8988T (cell line): ENCODE data around the gene FXYD2.

Experiments
- DNase-seq: peaks from one replicate; pipeline ENCODE4 v3.0.0; 2011

The FXYD2 gene

GRCh38 chr11:117857734-117858414, 33.3 kb upstream of the FXYD2 start:
- no peak for DNase-seq

- DNase-seq = no peak
These were observed 31.5 kb upstream of the FXYD2 start for GRCh38 chr11:117855912-117856651.

- no peak for DNase-seq
These were observed 30.8 kb upstream of the FXYD2 start for GRCh38 chr11:117855186-117855845.

- DNase-seq = no peak
These were observed 27.8 kb upstream of the FXYD2 start for GRCh38 chr11:117852309-117852708.

- no peak for DNase-seq
These were observed 27.3 kb upstream of the FXYD2 start for GRCh38 chr11:117851852-117852251.

DNA sequence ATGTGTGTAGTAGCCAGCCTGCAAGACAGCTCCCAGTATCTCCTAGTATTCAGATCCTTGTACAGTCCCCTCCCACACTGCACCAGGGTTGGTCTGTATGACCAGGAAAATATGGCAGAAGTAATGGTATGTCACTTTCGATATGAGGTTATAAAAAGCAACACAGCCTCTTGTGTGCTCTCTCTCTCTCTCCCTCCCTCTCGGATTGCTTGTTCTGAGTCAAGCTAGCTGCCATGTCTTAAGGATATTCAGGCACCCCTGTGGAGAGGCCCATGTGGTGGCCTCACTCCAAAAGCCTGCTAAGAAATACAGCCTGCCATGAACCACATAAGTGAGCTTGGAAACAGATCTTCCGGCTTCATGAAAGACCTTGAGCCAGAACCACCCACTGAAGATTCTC, 26.6 kb upstream of the FXYD2 start:
- DNase-seq = no peak

- no peak for DNase-seq
These were observed 25.4 kb upstream of the FXYD2 start for GRCh38 chr11:117849781-117850414.

- DNase-seq = no peak
These were observed 19.3 kb upstream of the FXYD2 start for GRCh38 chr11:117843666-117844484.

DNA sequence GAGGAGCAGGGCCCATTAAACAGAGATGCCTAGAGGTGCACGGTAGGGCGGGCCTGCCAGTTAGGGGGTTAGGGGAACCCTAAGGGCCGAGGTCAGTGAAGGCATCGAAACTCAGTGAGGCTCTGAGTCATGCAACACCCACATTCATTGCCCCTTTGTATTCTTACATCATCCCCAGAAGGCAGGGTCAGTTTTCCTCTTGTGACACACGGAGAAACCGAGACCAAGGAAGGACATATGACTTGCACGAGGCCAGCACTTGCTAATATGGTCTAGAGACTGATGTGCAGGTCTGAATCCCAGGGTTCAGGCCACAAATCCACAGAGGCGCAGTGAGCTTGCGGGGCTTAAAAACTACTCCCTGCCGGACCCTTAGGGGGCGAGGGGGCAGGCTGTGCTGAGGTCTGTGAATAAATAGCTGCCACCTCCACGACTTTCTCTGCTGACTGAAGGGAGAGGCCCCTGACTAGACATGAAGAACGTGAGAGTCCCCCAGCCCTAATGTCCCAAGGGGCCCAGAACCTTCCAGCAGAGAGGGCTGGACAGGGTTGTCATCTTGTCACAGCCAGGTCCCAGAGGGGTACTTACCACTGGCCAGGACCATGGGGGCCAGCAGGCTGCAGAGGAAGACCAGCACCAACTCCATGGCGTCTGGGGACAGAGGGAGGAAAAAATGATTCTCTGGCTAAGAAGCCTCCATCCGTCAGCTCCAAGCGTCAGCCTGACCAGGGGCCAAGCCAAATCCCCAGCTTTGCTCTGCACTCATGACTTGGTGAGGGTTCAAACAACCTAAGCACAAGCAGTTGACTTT, 17.8 kb upstream of the FXYD2 start:
- no peak for DNase-seq

DNA sequence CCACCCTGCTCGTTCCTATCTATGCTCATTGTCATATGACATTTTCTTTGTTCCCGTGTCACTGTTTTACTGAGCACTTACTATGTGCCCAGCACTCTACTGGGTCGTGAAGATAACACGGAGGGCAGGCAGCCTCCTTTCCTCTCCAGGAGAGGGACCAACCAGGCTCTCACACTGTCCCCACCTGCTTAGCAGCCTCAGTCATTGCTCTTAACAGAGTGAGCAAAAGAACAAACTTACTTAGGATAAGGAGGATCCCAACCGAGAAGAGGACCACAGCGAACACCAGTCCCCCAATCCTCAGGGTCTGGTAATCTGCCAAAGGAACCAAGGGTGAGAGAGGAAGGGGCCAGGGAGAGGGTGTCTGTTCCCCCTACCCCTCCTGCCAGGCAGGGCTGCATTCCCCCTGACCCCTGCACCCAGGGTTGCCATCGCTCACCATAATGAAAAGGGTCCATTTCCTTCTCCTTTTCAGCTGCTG, 17.0 kb upstream of the FXYD2 start:
- DNase-seq = no peak

- DNase-seq = no peak
These were observed 16.5 kb upstream of the FXYD2 start for GRCh38 chr11:117840881-117841550.

- DNase-seq = no peak
These were observed 15.6 kb upstream of the FXYD2 start for GRCh38 chr11:117839936-117840813.

DNA sequence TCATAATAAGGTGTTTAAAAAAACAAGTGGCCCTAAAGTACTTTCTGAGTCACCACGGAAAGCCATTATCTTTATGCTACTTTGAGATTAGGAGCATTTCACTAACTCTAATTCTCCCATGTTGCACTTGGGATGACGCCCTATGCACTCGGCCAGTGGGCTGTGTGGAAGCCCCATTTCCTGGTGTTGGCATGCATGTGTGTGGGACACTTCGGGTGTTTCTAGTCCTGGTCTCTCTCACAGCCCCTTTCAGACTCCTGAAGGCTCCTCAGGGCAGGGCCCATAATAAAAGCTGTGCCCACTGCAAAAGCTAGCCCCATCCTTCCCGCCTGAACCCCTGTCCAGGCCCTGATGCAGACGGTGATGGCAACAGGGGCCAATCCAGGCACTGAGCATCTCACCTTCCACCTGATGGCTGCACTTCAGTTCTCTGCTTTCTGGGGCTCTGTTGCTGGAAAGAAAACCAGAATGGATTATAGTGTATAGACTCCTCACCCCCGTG, 14.9 kb upstream of the FXYD2 start:
- DNase-seq = no peak

GRCh38 chr11:117838901-117839300, 14.4 kb upstream of the FXYD2 start:
- DNase-seq = no peak

DNA sequence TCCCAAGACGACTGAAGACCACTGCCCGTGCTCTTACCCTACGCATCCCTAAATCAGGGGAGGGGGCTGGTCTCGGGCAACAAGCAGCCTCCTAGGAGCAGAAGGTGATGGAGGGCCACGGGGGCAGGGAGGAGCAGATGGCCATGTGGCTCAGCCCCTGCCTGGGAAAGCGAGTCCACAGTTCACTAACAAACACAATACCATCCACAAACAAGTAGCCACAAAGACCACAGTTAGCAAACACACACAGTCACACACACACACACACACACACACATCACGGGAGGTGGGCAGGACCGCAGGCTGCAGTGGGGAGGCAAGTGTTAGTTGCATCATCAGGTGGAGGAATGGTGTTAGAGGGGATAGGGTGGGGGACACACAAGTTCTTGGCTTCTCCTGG, 13.2 kb upstream of the FXYD2 start:
- no peak for DNase-seq

DNA sequence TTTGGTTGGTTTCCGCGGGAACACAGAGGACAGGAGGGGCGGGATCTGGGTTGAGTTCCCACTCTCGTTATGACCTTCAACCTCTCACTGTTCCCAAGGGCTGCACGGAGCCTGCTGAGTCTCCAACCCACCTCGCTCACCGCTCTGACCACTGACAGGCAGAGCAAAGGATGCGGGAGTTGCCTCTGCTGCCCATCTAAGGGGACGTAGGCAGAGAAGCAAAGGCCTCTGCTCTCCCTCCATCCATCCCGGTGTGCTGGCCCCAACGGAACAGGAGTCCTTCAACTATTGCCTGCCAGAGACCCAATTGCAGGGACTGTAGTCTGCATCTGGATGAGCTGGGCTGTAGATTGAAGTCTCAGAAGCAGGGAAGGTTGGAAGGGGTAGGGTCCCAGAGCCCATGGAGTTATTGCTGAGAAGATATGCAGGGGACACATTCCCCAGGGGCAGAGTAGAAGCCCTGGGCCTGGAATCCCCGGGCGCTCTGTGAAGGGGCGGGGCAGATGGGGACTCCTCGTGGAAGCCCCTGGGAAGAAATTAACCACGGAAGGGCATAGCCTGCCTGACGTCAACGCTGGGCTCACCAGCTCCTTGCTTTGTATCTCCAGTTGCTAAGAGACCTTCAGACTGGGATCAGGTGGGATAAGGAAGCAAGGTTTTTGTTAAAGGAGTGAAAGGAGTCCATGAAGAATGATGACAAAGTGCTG, 12.7 kb upstream of the FXYD2 start:
- peak; percentile 6 for DNase-seq

DNA sequence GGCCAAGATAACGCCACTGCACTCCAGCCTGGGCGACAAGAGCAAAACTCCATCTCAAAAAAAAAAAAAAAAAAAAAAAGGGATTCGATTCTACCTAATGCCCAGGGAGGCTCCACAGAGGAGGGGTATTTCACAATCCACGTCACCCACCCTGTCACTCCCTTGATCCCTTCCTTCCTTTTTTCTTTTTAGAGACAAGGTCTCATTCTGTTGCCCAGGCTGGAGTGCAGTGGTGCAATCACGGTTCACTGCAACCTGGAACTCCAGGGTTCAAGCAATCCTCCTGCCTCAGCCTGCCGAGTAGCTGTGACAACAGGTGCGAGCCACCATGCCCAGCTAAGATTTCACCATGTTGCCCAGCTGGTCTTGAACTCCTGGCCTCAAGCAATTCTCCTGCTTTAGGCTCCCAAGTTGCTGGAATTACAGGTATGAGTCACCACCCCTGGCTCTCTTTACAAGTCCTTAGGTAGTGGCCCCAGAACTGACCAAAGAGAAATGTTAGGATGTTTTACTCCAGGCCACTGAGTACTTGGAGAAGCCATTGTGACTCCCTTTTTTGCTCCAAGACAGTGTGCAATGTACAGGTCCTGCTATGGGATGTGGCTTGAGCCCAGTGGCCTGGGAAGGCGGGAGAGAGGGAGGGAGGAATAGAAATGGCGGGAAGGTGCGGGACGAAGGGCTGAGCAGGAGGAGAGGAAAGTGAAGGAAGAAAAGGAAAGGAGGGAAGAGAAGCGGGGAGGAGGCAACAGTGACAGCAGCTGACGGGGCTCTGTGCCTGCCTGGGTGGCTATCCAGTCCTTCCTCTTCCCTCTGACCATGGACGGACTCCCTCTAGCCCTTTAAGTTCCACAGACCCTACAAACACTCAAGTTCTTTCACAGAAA, 11.8 kb upstream of the FXYD2 start:
- DNase-seq = peak; percentile 7

GRCh38 chr11:117835576-117835975, 11.0 kb upstream of the FXYD2 start:
- no peak for DNase-seq
